Stimulated activated CD8-positive, alpha-beta memory T cell treated with anti-CD3 and anti-CD28 coated beads, Interleukin-12 subunit alpha, Interleukin-12 subunit beta, amount 100 ng/mL, for 24 hours (primary cell): ENCODE measurements around the gene KRABD2.
"Not testable (repeated sequence)": the region's sequence is repeated elsewhere in the genome, so short reads cannot be mapped to it uniquely, and the experiment has no call there.

Experiments used
- DNase-seq: peaks from one replicate; pipeline ENCODE4 v3.0.0-alpha.2; 2020; ENCODE audit errors: extremely low read depth

KRABD2 gene

GRCh38 chr17:8360751-8361150 lies 15.8 kb downstream of the KRABD2 start:
- no peak for DNase-seq

- no peak for DNase-seq
These were observed 16.2 kb downstream of the KRABD2 start for GRCh38 chr17:8360260-8360659.

GRCh38 chr17:8359769-8360168 lies 16.7 kb downstream of the KRABD2 start:
- no peak for DNase-seq

- DNase-seq, result no peak
These were observed 18.6 kb downstream of the KRABD2 start for GRCh38 chr17:8357910-8358309.

- DNase-seq, result no peak
These were observed 22.3 kb downstream of the KRABD2 start for GRCh38 chr17:8354236-8354635.

- DNase-seq, result no peak
These were observed 22.8 kb downstream of the KRABD2 start for GRCh38 chr17:8353736-8354135.

- no peak for DNase-seq
These were observed 26.2 kb downstream of the KRABD2 start for GRCh38 chr17:8350339-8350738.

GRCh38 chr17:8347001-8347400 lies 29.5 kb downstream of the KRABD2 start:
- not testable (repeated sequence) for DNase-seq

- DNase-seq, result no peak
These were observed 30.4 kb downstream of the KRABD2 start for GRCh38 chr17:8345951-8346665.

- DNase-seq, result no peak
These were observed 31.3 kb downstream of the KRABD2 start for GRCh38 chr17:8345052-8345690.

- DNase-seq, result no peak
These were observed 35.0 kb downstream of the KRABD2 start for GRCh38 chr17:8341456-8341855.

- no peak for DNase-seq
These were observed 37.0 kb downstream of the KRABD2 start, which contains the start of gene ODF4 for GRCh38 chr17:8339540-8339939. Gene ODF4 (plus strand): TSS chr17:8339840. CDS start chr17:8340052, 212 bp downstream.

- no peak for DNase-seq
These were observed 37.8 kb downstream of the KRABD2 start for GRCh38 chr17:8338753-8339140.

GRCh38 chr17:8337802-8338752 lies 38.4 kb downstream of the KRABD2 start:
- DNase-seq, result no peak

GRCh38 chr17:8333281-8333680 lies 43.2 kb downstream of the KRABD2 start:
- no peak for DNase-seq

GRCh38 chr17:8332688-8333087 lies 43.8 kb downstream of the KRABD2 start:
- no peak for DNase-seq

- DNase-seq, result no peak
These were observed 44.4 kb downstream of the KRABD2 start for GRCh38 chr17:8332128-8332527.

GRCh38 chr17:8327303-8327649 lies 49.2 kb downstream of the KRABD2 start:
- no peak for DNase-seq
